KMS-11 (cell line): ENCODE measurements around the gene MAP1S.

Experiments
- H2AFZ ChIP-seq: fragments of 200-600 bp; sonication (generic); 2 replicates; pipeline ENCODE4 v1.6.1; 2016; ENCODE audit warnings: antibody characterized with exemption, mixed run types, low read depth
- H3K27ac ChIP-seq: fragments of 200-600 bp; sonication (generic); 2 replicates; pipeline ENCODE4 v1.6.1; 2016; ENCODE audit warnings: mild to moderate bottlenecking, mixed run types
- H3K27me3 ChIP-seq: fragments of 200-600 bp; sonication (generic); 2 replicates; pipeline ENCODE4 v1.6.1; 2017; ENCODE audit warnings: mild to moderate bottlenecking, low read depth, mixed run types, moderate library complexity; ENCODE audit not compliant: insufficient read depth
- H3K36me3 ChIP-seq: fragments of 200-600 bp; sonication (generic); 2 replicates; pipeline ENCODE4 v1.6.1; 2017; ENCODE audit warnings: mild to moderate bottlenecking, mixed run types; ENCODE audit not compliant: insufficient read depth
- H3K4me1 ChIP-seq: fragments of 200-600 bp; sonication (generic); 2 replicates; pipeline ENCODE4 v1.6.1; 2016; ENCODE audit warnings: mild to moderate bottlenecking, low read depth, mixed run types; ENCODE audit not compliant: poor library complexity, severe bottlenecking
- H3K4me2 ChIP-seq: fragments of 200-600 bp; sonication (generic); 2 replicates; pipeline ENCODE4 v1.7.0; 2016; ENCODE audit warnings: mild to moderate bottlenecking, mixed run types
- H3K4me3 ChIP-seq: fragments of 200-600 bp; sonication (generic); IDR thresholded peaks from 2 replicates; pipeline ENCODE4 v1.6.1; 2017; ENCODE audit warnings: low read depth, low read length, mixed read lengths; ENCODE audit not compliant: insufficient read depth
- H3K79me2 ChIP-seq: fragments of 200-600 bp; sonication (generic); 2 replicates; pipeline ENCODE4 v1.6.1; 2016; ENCODE audit warnings: low read depth, mixed run types; ENCODE audit not compliant: insufficient read depth
- H3K9ac ChIP-seq: fragments of 200-600 bp; sonication (generic); 2 replicates; pipeline ENCODE4 v1.6.1; 2016; ENCODE audit warnings: mild to moderate bottlenecking, mixed run types
- H4K20me1 ChIP-seq: fragments of 200-600 bp; sonication (generic); 2 replicates; pipeline ENCODE4 v1.6.1; 2016; ENCODE audit warnings: mild to moderate bottlenecking, mixed run types; ENCODE audit not compliant: insufficient read depth
- TF ChIP-seq, protein P1 (sequence below): fragments of 200-600 bp; sonication (generic); conservative IDR thresholded peaks from 2 replicates; pipeline ENCODE4 v1.6.1; 2017; ENCODE audit warnings: low read depth, mild to moderate bottlenecking, antibody characterized with exemption, low read length, moderate library complexity, mixed read lengths

The MAP1S gene

DNA sequence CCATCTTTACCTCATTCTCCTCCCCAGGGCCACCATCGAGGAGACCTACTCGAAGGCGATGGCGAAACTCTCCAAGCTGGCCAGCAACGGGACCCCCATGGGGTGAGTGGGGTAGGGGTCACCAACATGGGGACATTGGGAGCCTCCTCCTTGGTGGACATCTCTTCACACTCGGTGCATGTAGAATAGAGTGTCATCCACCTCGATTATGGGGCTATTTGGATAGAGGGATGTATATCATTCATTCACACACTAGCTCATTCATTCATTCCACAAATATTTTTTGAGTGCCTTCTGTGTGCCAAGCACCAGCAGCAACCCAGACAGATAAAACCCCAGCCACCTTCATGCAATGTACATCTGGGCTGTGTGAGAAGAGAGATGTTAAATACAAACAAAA lies 45.1 kb downstream of the MAP1S start:
- Histone ChIP-seq H3K9ac (no peak overlapping the region), H3K27me3 (no peaks in the 10 kb centered on the region), H3K36me3 (no peaks in the 10 kb centered on the region), H3K4me3 (no peak overlapping the region), H3K79me2 (no peaks in the 10 kb centered on the region), H3K27ac (no peak overlapping the region), H3K4me2 (no peak overlapping the region), H3K4me1 (no peaks in the 10 kb centered on the region), H4K20me1 (no peaks in the 10 kb centered on the region), H2AFZ (no peak overlapping the region)
- TF ChIP-seq, protein P1, sequence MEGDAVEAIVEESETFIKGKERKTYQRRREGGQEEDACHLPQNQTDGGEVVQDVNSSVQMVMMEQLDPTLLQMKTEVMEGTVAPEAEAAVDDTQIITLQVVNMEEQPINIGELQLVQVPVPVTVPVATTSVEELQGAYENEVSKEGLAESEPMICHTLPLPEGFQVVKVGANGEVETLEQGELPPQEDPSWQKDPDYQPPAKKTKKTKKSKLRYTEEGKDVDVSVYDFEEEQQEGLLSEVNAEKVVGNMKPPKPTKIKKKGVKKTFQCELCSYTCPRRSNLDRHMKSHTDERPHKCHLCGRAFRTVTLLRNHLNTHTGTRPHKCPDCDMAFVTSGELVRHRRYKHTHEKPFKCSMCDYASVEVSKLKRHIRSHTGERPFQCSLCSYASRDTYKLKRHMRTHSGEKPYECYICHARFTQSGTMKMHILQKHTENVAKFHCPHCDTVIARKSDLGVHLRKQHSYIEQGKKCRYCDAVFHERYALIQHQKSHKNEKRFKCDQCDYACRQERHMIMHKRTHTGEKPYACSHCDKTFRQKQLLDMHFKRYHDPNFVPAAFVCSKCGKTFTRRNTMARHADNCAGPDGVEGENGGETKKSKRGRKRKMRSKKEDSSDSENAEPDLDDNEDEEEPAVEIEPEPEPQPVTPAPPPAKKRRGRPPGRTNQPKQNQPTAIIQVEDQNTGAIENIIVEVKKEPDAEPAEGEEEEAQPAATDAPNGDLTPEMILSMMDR, result no peak

GRCh38 chr19:17765069-17765618 lies 45.9 kb downstream of the MAP1S start:
- no peak overlapping the region for H3K9ac ChIP-seq
- H4K20me1 ChIP-seq, result no peaks in the 10 kb centered on the region
- no peaks in the 10 kb centered on the region for H3K36me3 ChIP-seq
- no peak overlapping the region for H3K27ac ChIP-seq
- no peaks in the 10 kb centered on the region for H3K4me1 ChIP-seq
- TF ChIP-seq, protein P1, result no peak
- no peak overlapping the region for H2AFZ ChIP-seq
- H3K79me2 ChIP-seq, result no peaks in the 10 kb centered on the region
- H3K4me2 ChIP-seq, result no peak overlapping the region
- H3K4me3 ChIP-seq, result no peak overlapping the region
- H3K27me3 ChIP-seq, result no peaks in the 10 kb centered on the region

- H3K27me3 ChIP-seq, result no peaks in the 10 kb centered on the region
- no peak overlapping the region for H3K9ac ChIP-seq
- H3K79me2 ChIP-seq, result no peaks in the 10 kb centered on the region
- H3K4me3 ChIP-seq, result no peak overlapping the region
- no peak overlapping the region for H3K27ac ChIP-seq
- no peaks in the 10 kb centered on the region for H3K4me1 ChIP-seq
- no peak overlapping the region for H3K4me2 ChIP-seq
- H4K20me1 ChIP-seq, result no peaks in the 10 kb centered on the region
- H3K36me3 ChIP-seq, result no peaks in the 10 kb centered on the region
- H2AFZ ChIP-seq, result no peak overlapping the region
- TF ChIP-seq, protein P1, result no peak
Observed at GRCh38 chr19:17766543-17767131, 47.4 kb downstream of the MAP1S start.

- Histone ChIP-seq H4K20me1 (no peaks in the 10 kb centered on the region), H3K4me1 (no peaks in the 10 kb centered on the region), H3K79me2 (no peaks in the 10 kb centered on the region), H3K27ac (no peak overlapping the region), H3K4me3 (no peak overlapping the region), H3K27me3 (no peaks in the 10 kb centered on the region), H3K9ac (no peak overlapping the region), H3K36me3 (no peaks in the 10 kb centered on the region), H2AFZ (no peak overlapping the region), H3K4me2 (no peak overlapping the region)
- TF ChIP-seq, protein P1, result no peak
Observed at GRCh38 chr19:17767559-17767958, 48.3 kb downstream of the MAP1S start.
